ENCODE results near the gene LAMTOR4. TPM values are rescaled to one million over a fixed set of nuclear protein-coding genes. Genes with fewer than 3 reads are reported as not detected.

The LAMTOR4 gene
- total RNA-seq, 1 donor from 2014 or later = 100 TPM

- H3K36me3 ChIP-seq = peaks cover 65% of the 10 kb centered on the region
- H3K4me3 ChIP-seq = no peak overlapping the region
Measured at GRCh38 chr7:100102950-100103840, 45.5 kb upstream of the LAMTOR4 start.

GRCh38 chr7:100105534-100105933, 43.2 kb upstream of the LAMTOR4 start:
- Histone ChIP-seq H3K36me3 (peaks cover 75% of the 10 kb centered on the region), H3K4me3 (no peak overlapping the region), H3K27me3 (ENCODE audit: low read depth) (no peaks in the 10 kb centered on the region), H3K27ac (replicated peaks) (no peak overlapping the region), H3K9me3 (replicated peaks) (no peaks in the 10 kb centered on the region), H3K4me1 (peaks cover 18% of the 10 kb centered on the region)
- no peak for DNase-seq
- intact Hi-C loops (cut with micrococcal nuclease) = no loop called here
- no peak for TF ChIP-seq CTCF (IDR thresholded peaks at IDR 0.05; ENCODE audit: borderline replicate concordance)

More at GRCh38 chr7:100102950-100103840, 45.5 kb upstream of the LAMTOR4 start:
- no peaks in the 10 kb centered on the region for H3K27me3 ChIP-seq (ENCODE audit: low read depth)
- no peaks in the 10 kb centered on the region for H3K9me3 ChIP-seq (replicated peaks)
- DNase-seq = no peak
- intact Hi-C loops (cut with micrococcal nuclease) = no loop called here
- peaks cover 37% of the 10 kb centered on the region for H3K4me1 ChIP-seq
- TF ChIP-seq CTCF (IDR thresholded peaks at IDR 0.05; ENCODE audit: borderline replicate concordance) = no peak
- H3K27ac ChIP-seq (replicated peaks) = no peak overlapping the region

GRCh38 chr7:100106633-100107032, 42.1 kb upstream of the LAMTOR4 start:
- H3K4me3 ChIP-seq = no peak overlapping the region
- H3K9me3 ChIP-seq (replicated peaks) = no peaks in the 10 kb centered on the region
- no peak for TF ChIP-seq CTCF (IDR thresholded peaks at IDR 0.05; ENCODE audit: borderline replicate concordance)
- H3K36me3 ChIP-seq = peaks cover 86% of the 10 kb centered on the region
- no peak for DNase-seq
- peaks cover 10% of the 10 kb centered on the region for H3K4me1 ChIP-seq
- H3K27ac ChIP-seq (replicated peaks) = no peak overlapping the region
- no peaks in the 10 kb centered on the region for H3K27me3 ChIP-seq (ENCODE audit: low read depth)
- intact Hi-C loops (cut with micrococcal nuclease) = no loop called here

GRCh38 chr7:100107125-100107737, 41.5 kb upstream of the LAMTOR4 start:
- DNase-seq = no peak
- no peak for TF ChIP-seq CTCF (IDR thresholded peaks at IDR 0.05; ENCODE audit: borderline replicate concordance)
- no peak overlapping the region for H3K4me3 ChIP-seq
- H3K27me3 ChIP-seq (ENCODE audit: low read depth) = no peaks in the 10 kb centered on the region
- H3K36me3 ChIP-seq = peaks cover 92% of the 10 kb centered on the region
- H3K27ac ChIP-seq (replicated peaks) = no peak overlapping the region
- H3K9me3 ChIP-seq (replicated peaks) = no peaks in the 10 kb centered on the region
- intact Hi-C loops (cut with micrococcal nuclease) = no loop called here
- H3K4me1 ChIP-seq = peaks cover 4% of the 10 kb centered on the region

GRCh38 chr7:100107890-100108289, 40.8 kb upstream of the LAMTOR4 start:
- intact Hi-C loops (cut with micrococcal nuclease) = no loop called here
- H3K36me3 ChIP-seq = peaks cover 96% of the 10 kb centered on the region
- no peak for DNase-seq

More at GRCh38 chr7:100107890-100108289, 40.8 kb upstream of the LAMTOR4 start:
- TF ChIP-seq CTCF (IDR thresholded peaks at IDR 0.05; ENCODE audit: borderline replicate concordance) = no peak
- Histone ChIP-seq H3K9me3 (replicated peaks) (no peaks in the 10 kb centered on the region), H3K27ac (replicated peaks) (no peak overlapping the region), H3K4me1 (no peaks in the 10 kb centered on the region), H3K4me3 (no peak overlapping the region), H3K27me3 (ENCODE audit: low read depth) (no peaks in the 10 kb centered on the region)
